WTC11 (cell line): Measurements from ENCODE around the gene VTN.

Experiments
- CREB1 ChIP-seq: sonication (generic); formaldehyde crosslinking; IDR thresholded peaks from 2 replicates; pipeline ENCODE4 v1.8.0; 2023; ENCODE audit warnings: mild to moderate bottlenecking, missing genetic modification reagents
- CTCF ChIP-seq: fragments of 200-600 bp; IDR thresholded peaks from 2 replicates; pipeline ENCODE4 v1.8.0; 2022; ENCODE audit warnings: antibody characterized with exemption
- FOXP1 ChIP-seq: sonication (generic); formaldehyde crosslinking; IDR thresholded peaks from 2 replicates; pipeline ENCODE4 v1.8.0; 2022; ENCODE audit warnings: missing genetic modification reagents, mild to moderate bottlenecking, moderate library complexity, borderline replicate concordance
- IRF1 ChIP-seq: sonication (generic); formaldehyde crosslinking; IDR thresholded peaks from 2 replicates; pipeline ENCODE4 v1.8.0; 2023; ENCODE audit warnings: missing genetic modification reagents
- OVOL2 ChIP-seq: fragments of 250-450 bp; sonication (Bioruptor Pico); IDR thresholded peaks from 2 replicates; pipeline ENCODE4 v1.9.0; 2021; ENCODE audit warnings: mild to moderate bottlenecking, borderline replicate concordance
- TF ChIP-seq, protein P1 (sequence below): sonication (generic); formaldehyde crosslinking; IDR thresholded peaks from 2 replicates; pipeline ENCODE4 v1.8.1; 2022; ENCODE audit warnings: mild to moderate bottlenecking, moderate library complexity, missing genetic modification reagents
- TF ChIP-seq, protein P2 (sequence below): sonication (generic); formaldehyde crosslinking; IDR thresholded peaks from 2 replicates; pipeline ENCODE4 v1.8.0; 2023; ENCODE audit warnings: mild to moderate bottlenecking, missing genetic modification reagents

- TF ChIP-seq, protein P1, sequence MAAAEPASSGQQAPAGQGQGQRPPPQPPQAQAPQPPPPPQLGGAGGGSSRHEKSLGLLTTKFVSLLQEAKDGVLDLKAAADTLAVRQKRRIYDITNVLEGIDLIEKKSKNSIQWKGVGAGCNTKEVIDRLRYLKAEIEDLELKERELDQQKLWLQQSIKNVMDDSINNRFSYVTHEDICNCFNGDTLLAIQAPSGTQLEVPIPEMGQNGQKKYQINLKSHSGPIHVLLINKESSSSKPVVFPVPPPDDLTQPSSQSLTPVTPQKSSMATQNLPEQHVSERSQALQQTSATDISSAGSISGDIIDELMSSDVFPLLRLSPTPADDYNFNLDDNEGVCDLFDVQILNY (CRISPR knock-in tag) = no peak
- TF ChIP-seq CREB1 (CRISPR knock-in tag) (no peak), CTCF (no peak), IRF1 (CRISPR knock-in tag) (no peak), FOXP1 (CRISPR knock-in tag) (no peak), OVOL2 (CRISPR knock-in tag) (no peak)
- TF ChIP-seq, protein P2, sequence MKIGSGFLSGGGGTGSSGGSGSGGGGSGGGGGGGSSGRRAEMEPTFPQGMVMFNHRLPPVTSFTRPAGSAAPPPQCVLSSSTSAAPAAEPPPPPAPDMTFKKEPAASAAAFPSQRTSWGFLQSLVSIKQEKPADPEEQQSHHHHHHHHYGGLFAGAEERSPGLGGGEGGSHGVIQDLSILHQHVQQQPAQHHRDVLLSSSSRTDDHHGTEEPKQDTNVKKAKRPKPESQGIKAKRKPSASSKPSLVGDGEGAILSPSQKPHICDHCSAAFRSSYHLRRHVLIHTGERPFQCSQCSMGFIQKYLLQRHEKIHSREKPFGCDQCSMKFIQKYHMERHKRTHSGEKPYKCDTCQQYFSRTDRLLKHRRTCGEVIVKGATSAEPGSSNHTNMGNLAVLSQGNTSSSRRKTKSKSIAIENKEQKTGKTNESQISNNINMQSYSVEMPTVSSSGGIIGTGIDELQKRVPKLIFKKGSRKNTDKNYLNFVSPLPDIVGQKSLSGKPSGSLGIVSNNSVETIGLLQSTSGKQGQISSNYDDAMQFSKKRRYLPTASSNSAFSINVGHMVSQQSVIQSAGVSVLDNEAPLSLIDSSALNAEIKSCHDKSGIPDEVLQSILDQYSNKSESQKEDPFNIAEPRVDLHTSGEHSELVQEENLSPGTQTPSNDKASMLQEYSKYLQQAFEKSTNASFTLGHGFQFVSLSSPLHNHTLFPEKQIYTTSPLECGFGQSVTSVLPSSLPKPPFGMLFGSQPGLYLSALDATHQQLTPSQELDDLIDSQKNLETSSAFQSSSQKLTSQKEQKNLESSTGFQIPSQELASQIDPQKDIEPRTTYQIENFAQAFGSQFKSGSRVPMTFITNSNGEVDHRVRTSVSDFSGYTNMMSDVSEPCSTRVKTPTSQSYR = no peak
These were observed 32.1 kb upstream of the VTN start for GRCh38 chr17:28402224-28402630.
